K562 (cell line): ENCODE results near the gene GNRHR. TPM values are rescaled to one million over a fixed set of nuclear protein-coding genes. Genes with fewer than 3 reads are reported as not detected.

Source experiments
- ATF2 ChIP-seq: sonication (generic); formaldehyde crosslinking; IDR thresholded peaks from 2 replicates; pipeline ENCODE4 v1.8.1; 2022; ENCODE audit warnings: missing genetic modification reagents
- CBX3 ChIP-seq, 2 experiments: IDR thresholded peaks; 1 replicate in 1 of 2; 2 replicates in 1 of 2; pipeline ENCODE4 v1.6.1; 2012; ENCODE audit warnings: inconsistent platforms in 2 of 2, low read length in 2 of 2, borderline replicate concordance in 1 of 2, control low read depth in 1 of 2
- DEAF1 ChIP-seq: fragments of 450-650 bp; formaldehyde crosslinking; IDR thresholded peaks from 2 replicates; pipeline ENCODE4 v1.4.0; 2020; ENCODE audit warnings: mild to moderate bottlenecking, moderate library complexity
- FOXP4 ChIP-seq: sonication (generic); formaldehyde crosslinking; IDR thresholded peaks from 2 replicates; pipeline ENCODE4 v1.8.0; 2022; ENCODE audit warnings: mild to moderate bottlenecking, missing genetic modification reagents, borderline replicate concordance
- KLF1 ChIP-seq: fragments of 450-650 bp; IDR thresholded peaks from 2 replicates; pipeline ENCODE4 v1.6.1; 2016; ENCODE audit warnings: missing genetic modification characterization, missing compliant biosample characterization
- KLF13 ChIP-seq: fragments of 450-650 bp; IDR thresholded peaks from 2 replicates; pipeline ENCODE4 v1.6.1; 2016; ENCODE audit warnings: missing genetic modification characterization, low read depth, mild to moderate bottlenecking, missing compliant biosample characterization, moderate library complexity, borderline replicate concordance
- NFXL1 ChIP-seq: fragments of 450-650 bp; formaldehyde crosslinking; IDR thresholded peaks from 2 replicates; pipeline ENCODE4 v1.4.0; 2021; ENCODE audit warnings: mild to moderate bottlenecking
- NR3C1 ChIP-seq: sonication (generic); formaldehyde crosslinking; IDR thresholded peaks from 2 replicates; pipeline ENCODE4 v1.8.1; 2022; ENCODE audit warnings: missing genetic modification reagents
- NRF1 ChIP-seq, 2 experiments: fragments of 450-650 bp; IDR thresholded peaks in 1 of 2; conservative IDR thresholded peaks in 1 of 2; 2 replicates each; pipeline ENCODE4 v1.6.1; 2014; ENCODE audit warnings: mild to moderate bottlenecking in 2 of 2
- RBM14 ChIP-seq: fragments of 200-400 bp; formaldehyde crosslinking; IDR thresholded peaks from 2 replicates; pipeline ENCODE4 v1.6.1; 2018; ENCODE audit warnings: low read depth, mild to moderate bottlenecking, low read length, moderate library complexity, borderline replicate concordance; ENCODE audit not compliant: insufficient read depth
- TFE3 ChIP-seq: fragments of 450-650 bp; formaldehyde crosslinking; IDR thresholded peaks from 2 replicates; pipeline ENCODE4 v1.4.0; 2020; ENCODE audit warnings: mild to moderate bottlenecking, mixed read lengths
- ZBTB12 ChIP-seq: fragments of 250-450 bp; sonication (Bioruptor Pico); IDR thresholded peaks from 2 replicates; pipeline ENCODE4 v1.4.0; 2020
- ZBTB8A ChIP-seq: fragments of 450-650 bp; IDR thresholded peaks from 2 replicates; pipeline ENCODE4 v1.6.1; 2018; ENCODE audit warnings: mild to moderate bottlenecking, moderate library complexity; ENCODE audit not compliant: partially characterized antibody
- ZNF143 ChIP-seq: sonication (generic); formaldehyde crosslinking; IDR thresholded peaks from 2 replicates; pipeline ENCODE4 v1.9.0; 2022; ENCODE audit warnings: mild to moderate bottlenecking, missing genetic modification reagents
- ZNF3 ChIP-seq: fragments of 250-450 bp; sonication (Bioruptor Pico); IDR thresholded peaks from 2 replicates; pipeline ENCODE4 v1.5.0; 2021; ENCODE audit warnings: mild to moderate bottlenecking, moderate library complexity
- ZNF398 ChIP-seq: fragments of 250-450 bp; sonication (Bioruptor Pico); IDR thresholded peaks from 2 replicates; pipeline ENCODE4 v1.8.0; 2021; ENCODE audit warnings: moderate library complexity, mild to moderate bottlenecking, inconsistent platforms
- polyA plus RNA-seq, 8 experiments: library from polyadenylated mRNA; depleted of rRNA in 4 of 8; stranded (reverse) in 5 of 8; unstranded in 3 of 8; fragments of >200 nt; fragmentation: Nextera tagmentation in 2 of 8; fragmentation: Illumina TruSeq in 1 of 8; extraction: Ambion mirVana in 2 of 8; extraction: Trizol in 1 of 8; gene quantifications; 2 replicates each; pipeline versions ENCODE4 v1.2.1 to v1.2.3, GENCODE V29; 2011 to 2014; ENCODE audit warnings: inconsistent platforms in 1 of 8, missing spikeins in 1 of 8
- total RNA-seq, 7 experiments: library from RNA; depleted of rRNA in 6 of 7; stranded (reverse); fragments of >200 nt in 6 of 7; fragmentation: Illumina TruSeq in 2 of 7; extraction: Trizol in 2 of 7; gene quantifications; 2 replicates each; pipeline versions ENCODE4 v1.2.1 to v1.2.3, GENCODE V29; 2011 to 2021; ENCODE audit warnings: low replicate concordance in 1 of 7

GNRHR gene
- total and polyA plus RNA-seq, 9 of the 15 experiments (the other 6 are each of a cell fraction or from before 2014, with no cell fraction given): 0.06 to 0.13 TPM; not detected in 7

GRCh38 chr4:67721770-67722597 lies 32.2 kb downstream of the GNRHR start (continued):
- TF ChIP-seq DEAF1 (CRISPR knock-in tag): peak; percentile 99
- TF ChIP-seq NR3C1 (CRISPR knock-in tag): no peak
- TF ChIP-seq ATF2: no peak
- peak; percentile 98 for TF ChIP-seq ZBTB12 (CRISPR knock-in tag)
- TF ChIP-seq NFXL1 (CRISPR knock-in tag): peak; percentile 100
- TF ChIP-seq KLF13 (tag): peak; percentile 100
- TF ChIP-seq TFE3 (CRISPR knock-in tag): peak; percentile 91
- peak; percentile 95 for TF ChIP-seq ZNF3 (CRISPR knock-in tag)
- TF ChIP-seq ZBTB8A: no peak
- peak; percentile 100 for TF ChIP-seq KLF1 (tag)
- no peak for TF ChIP-seq RBM14
- no peak for TF ChIP-seq FOXP4 (CRISPR knock-in tag)
- peak; percentile 49 to 52; a peak in 3 of 4 replicates for TF ChIP-seq NRF1 (conservative IDR thresholded peaks at IDR 0.05 in 1 of 2, IDR thresholded peaks at IDR 0.05 in 1 of 2)
- no peak for TF ChIP-seq ZNF143 (CRISPR knock-in tag)
- peak in 1 of 2 experiments; percentile 77; a peak in 2 of 3 replicates for TF ChIP-seq CBX3 (IDR thresholded peaks at IDR 0.05; ENCODE audit: borderline replicate concordance in 1 of 2, low read length in 2 of 2)
- TF ChIP-seq ZNF398 (CRISPR knock-in tag): peak; percentile 100
